Measurements from ENCODE around the gene C1D. TPM values are rescaled to one million over a fixed set of nuclear protein-coding genes. Genes with fewer than 3 reads are reported as not detected.

The C1D gene
- total and polyA plus RNA-seq, 8 donors = 3.3 to 16.7 (median 6.3) TPM

DNA sequence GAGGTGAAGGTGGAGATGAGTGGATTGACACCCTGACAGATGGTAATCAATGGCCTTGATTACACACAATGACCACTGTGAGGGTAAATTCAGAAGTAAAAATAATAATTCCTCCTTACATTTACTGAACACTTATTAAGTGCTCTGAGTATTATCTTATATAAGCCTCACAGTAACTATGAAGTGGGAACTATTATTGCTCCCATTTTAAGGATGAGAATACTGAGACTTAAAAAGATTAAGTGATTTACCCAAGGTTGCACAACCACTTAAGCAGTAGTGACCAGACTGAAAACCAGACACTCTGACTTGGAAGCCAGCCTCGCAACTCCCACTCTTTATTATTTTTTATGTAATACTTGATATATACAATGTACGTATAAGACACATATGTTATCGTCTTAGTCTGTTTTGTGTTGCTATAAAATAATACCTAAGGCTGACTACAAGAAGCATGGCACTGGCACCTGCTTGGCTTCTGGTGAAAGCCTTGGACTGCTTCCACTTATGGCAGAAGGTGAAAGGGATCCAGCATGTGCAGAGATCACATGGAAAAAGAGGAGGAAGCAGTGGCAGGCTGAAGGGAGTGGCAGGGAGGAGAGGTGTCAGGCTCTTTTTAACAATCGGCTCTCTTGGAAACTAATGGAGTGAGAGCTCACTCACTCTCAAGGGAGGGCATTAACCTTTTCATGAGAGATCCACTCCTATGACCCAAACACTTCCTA lies 41.5 kb upstream of the C1D start:
- ATAC-seq = no peak
- 76 to 78% methylated on average over 4 of the region's 4 CpGs for WGBS, 2 donors
- intact Hi-C loops (cut with DNase I) = no loop called here
- no peak for DNase-seq
- Histone ChIP-seq H3K4me3 (no peak overlapping the region), H3K27me3 (no peaks in the 10 kb centered on the region), H3K27ac (no peak overlapping the region), H3K4me1 (no peaks in the 10 kb centered on the region), H3K9me3 (no peaks in the 10 kb centered on the region), H3K36me3 (no peaks in the 10 kb centered on the region)
- no peak for FAIRE-seq
- TF ChIP-seq, protein P1, sequence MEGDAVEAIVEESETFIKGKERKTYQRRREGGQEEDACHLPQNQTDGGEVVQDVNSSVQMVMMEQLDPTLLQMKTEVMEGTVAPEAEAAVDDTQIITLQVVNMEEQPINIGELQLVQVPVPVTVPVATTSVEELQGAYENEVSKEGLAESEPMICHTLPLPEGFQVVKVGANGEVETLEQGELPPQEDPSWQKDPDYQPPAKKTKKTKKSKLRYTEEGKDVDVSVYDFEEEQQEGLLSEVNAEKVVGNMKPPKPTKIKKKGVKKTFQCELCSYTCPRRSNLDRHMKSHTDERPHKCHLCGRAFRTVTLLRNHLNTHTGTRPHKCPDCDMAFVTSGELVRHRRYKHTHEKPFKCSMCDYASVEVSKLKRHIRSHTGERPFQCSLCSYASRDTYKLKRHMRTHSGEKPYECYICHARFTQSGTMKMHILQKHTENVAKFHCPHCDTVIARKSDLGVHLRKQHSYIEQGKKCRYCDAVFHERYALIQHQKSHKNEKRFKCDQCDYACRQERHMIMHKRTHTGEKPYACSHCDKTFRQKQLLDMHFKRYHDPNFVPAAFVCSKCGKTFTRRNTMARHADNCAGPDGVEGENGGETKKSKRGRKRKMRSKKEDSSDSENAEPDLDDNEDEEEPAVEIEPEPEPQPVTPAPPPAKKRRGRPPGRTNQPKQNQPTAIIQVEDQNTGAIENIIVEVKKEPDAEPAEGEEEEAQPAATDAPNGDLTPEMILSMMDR (IDR thresholded peaks at IDR 0.05) = no peak

DNA sequence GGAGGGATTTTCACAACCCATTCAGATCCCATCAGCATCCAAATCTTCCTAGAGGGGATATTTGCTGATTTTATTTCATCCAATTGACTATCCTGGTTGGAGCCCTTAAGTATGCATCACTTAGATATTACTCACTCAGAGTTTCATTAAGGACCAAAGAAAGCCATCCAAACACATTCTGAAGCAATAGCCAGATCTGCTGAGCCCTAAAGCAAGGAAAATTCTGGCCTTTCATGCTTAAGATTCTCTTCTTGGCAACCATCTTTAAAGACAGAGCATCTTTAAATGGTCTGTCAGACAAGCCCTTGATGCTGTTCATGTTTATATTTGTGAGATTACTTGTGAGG lies 40.9 kb upstream of the C1D start:
- Histone ChIP-seq H3K27ac (no peak overlapping the region), H3K27me3 (no peaks in the 10 kb centered on the region), H3K9me3 (no peaks in the 10 kb centered on the region), H3K4me3 (no peak overlapping the region), H3K4me1 (no peaks in the 10 kb centered on the region), H3K36me3 (no peaks in the 10 kb centered on the region)
- peak in 1 of 4 donors; percentile 30 for ATAC-seq
- DNase-seq = no peak
- TF ChIP-seq, protein P1 (IDR thresholded peaks at IDR 0.05) = no peak
- no peak for FAIRE-seq
- intact Hi-C loops (cut with DNase I) = no loop called here

DNA sequence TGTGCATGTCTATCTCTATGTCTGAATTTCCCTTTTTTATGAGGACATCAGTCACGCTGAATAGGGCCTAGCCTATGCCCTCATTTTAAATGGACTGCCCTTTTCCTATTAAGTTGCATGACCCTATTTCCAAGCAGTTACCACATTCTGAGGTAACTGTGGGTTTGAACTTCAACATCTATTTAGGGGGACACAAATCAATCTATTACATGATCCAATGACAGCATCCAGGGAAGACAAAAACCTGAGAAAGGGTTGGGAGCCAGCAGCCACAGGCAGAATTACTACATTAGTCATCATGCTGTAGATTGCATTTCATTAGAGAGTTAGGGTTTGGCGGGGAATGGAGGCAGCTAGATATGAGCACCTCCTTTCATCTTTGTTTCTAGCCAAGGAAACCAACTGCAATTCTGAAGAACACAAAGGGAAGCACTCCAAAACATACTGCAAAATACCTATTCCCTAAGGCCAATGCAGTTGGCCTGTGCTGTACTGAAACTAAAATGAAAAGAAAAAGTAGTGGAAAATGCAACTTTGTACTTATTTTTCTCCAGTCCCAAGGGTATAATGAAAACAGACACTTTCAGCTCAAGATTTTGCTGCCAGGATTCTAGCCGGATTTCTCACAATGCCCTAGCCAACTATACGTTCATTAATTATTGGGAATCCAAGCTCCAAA lies 40.4 kb upstream of the C1D start:
- H3K27me3 ChIP-seq = no peaks in the 10 kb centered on the region
- TF ChIP-seq, protein P1 (IDR thresholded peaks at IDR 0.05) = no peak
- FAIRE-seq (no peak), DNase-seq (no peak), ATAC-seq (no peak)
- no peaks in the 10 kb centered on the region for H3K4me1 ChIP-seq
- intact Hi-C loops (cut with DNase I) = no loop called here
- no peak overlapping the region for H3K4me3 ChIP-seq
- H3K9me3 ChIP-seq = no peaks in the 10 kb centered on the region
- H3K27ac ChIP-seq = no peak overlapping the region
- 82 to 85% methylated on average over 4 of the region's 4 CpGs for WGBS, 2 donors
- no peaks in the 10 kb centered on the region for H3K36me3 ChIP-seq

DNA sequence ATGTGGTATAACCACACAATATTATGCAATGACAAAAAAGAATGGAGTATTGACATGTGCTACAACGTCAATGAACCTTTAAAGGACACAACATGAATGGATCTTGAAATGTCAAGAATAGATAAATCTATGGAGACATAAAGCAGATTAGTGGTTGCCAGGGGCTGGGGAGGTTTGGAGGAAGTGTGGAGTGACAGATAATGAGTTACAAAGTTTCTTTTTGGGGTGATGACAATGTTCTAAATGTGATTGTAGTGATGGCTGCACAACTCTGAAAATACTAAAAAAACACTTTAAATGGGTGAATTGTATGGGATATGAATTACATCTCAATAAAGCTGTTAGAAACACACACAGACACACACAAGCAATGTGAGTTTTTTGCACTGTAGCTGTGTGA lies 37.4 kb upstream of the C1D start:
- intact Hi-C loops (cut with DNase I) = no loop called here
- 43 to 50% methylated on average over 1 of the region's 1 CpG for WGBS, 2 donors
- Histone ChIP-seq H3K4me3 (no peak overlapping the region), H3K9me3 (no peaks in the 10 kb centered on the region), H3K36me3 (no peaks in the 10 kb centered on the region), H3K27me3 (no peaks in the 10 kb centered on the region), H3K27ac (no peak overlapping the region), H3K4me1 (no peaks in the 10 kb centered on the region)
- TF ChIP-seq, protein P1 (IDR thresholded peaks at IDR 0.05) = no peak
- ATAC-seq = no peak
- no peak for FAIRE-seq
- DNase-seq = no peak

DNA sequence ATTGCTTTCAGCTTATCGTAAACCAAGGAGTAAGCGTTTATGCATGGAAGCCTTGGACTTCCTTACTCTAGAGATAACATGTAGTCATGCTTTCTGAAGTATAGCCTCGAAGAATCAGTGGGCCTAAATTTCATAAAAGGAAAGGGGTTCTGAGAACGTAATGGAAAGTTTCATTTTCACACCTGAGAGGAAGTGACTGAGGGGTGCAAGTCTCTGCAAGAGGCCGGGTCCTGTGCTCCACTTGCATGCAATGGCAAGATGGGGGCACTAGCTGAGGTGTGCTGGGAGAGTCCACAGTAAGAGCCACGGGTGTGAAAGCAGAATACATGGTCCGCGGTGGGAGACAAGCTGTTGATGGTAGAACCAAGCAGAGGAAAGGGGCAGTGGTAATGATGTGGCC lies 36.5 kb upstream of the C1D start:
- TF ChIP-seq, protein P1 (IDR thresholded peaks at IDR 0.05) = no peak
- WGBS, 2 donors = 81 to 82% methylated on average over 8 of the region's 8 CpGs
- H3K27me3 ChIP-seq = no peaks in the 10 kb centered on the region
- intact Hi-C loops (cut with DNase I) = no loop called here
- no peaks in the 10 kb centered on the region for H3K9me3 ChIP-seq
- DNase-seq (no peak), ATAC-seq (no peak), FAIRE-seq (no peak)
- no peaks in the 10 kb centered on the region for H3K4me1 ChIP-seq
- H3K4me3 ChIP-seq = no peak overlapping the region
- H3K27ac ChIP-seq = no peak overlapping the region
- H3K36me3 ChIP-seq = no peaks in the 10 kb centered on the region
